IMR-90 (cell line): ENCODE results near the gene NCF2. TPM values are rescaled to one million over a fixed set of nuclear protein-coding genes. Genes with fewer than 3 reads are reported as not detected.
A peak's percentile ranks its signal among the peaks of the same experiment; 100 is the strongest.

ENCODE experiments used
- ATAC-seq: fragments of 200-7000 bp; cut with Tn5 transposase; 2 replicates; pipeline ENCODE4 v1.9.1; 2020; ENCODE audit warnings: low read depth, mild to moderate bottlenecking, moderate library complexity
- BruUV-seq: library from RNA; stranded (reverse); fragments of 400-500 nt; replicated peaks from 2 replicates; lab custom pipeline; 2021; lab: Mats Ljungman, UMichigan
- CTCF ChIA-PET: fragments of 300-600 bp; formaldehyde crosslinking; extraction: SDS; loops from one replicate; lab custom pipeline; 2021; ENCODE audit warnings: antibody characterized with exemption; lab: Yijun Ruan, JAX
- POLR2A ChIA-PET: fragments of 300-600 bp; sonication (Branson Sonifier 250); formaldehyde crosslinking; loops from one replicate; lab custom pipeline; 2022; ENCODE audit warnings: antibody characterized with exemption; ENCODE audit not compliant: unreplicated experiment; lab: Charles Lee
- DNase-seq: peaks from one replicate; pipeline ENCODE4 v3.0.0; 2013
- H2AFZ ChIP-seq: replicated peaks from 2 replicates; pipeline ENCODE3; 2013; ENCODE audit warnings: low read length, mild to moderate bottlenecking; ENCODE audit not compliant: poor library complexity
- H2AK5ac ChIP-seq: 2 replicates; pipeline ENCODE4 v1.6.1; 2013; ENCODE audit warnings: low read depth, low read length, inconsistent platforms
- H2AK9ac ChIP-seq: replicated peaks from 2 replicates; pipeline ENCODE3; 2013; ENCODE audit warnings: mild to moderate bottlenecking, low read depth, low read length, moderate library complexity; ENCODE audit not compliant: poor library complexity
- H2BK120ac ChIP-seq: 2 replicates; pipeline ENCODE4 v1.6.1; 2013; ENCODE audit warnings: low read depth, low read length, inconsistent platforms
- H2BK15ac ChIP-seq: 3 replicates; pipeline ENCODE4 v1.6.1; 2013; ENCODE audit warnings: low read depth, low read length, inconsistent platforms
- H2BK20ac ChIP-seq: 2 replicates; pipeline ENCODE4 v1.6.1; 2013; ENCODE audit warnings: low read depth, mild to moderate bottlenecking, inconsistent platforms, low read length, moderate library complexity
- H2BK5ac ChIP-seq: 2 replicates; pipeline ENCODE4 v1.6.1; 2013; ENCODE audit warnings: mild to moderate bottlenecking, low read depth, low read length, inconsistent platforms; ENCODE audit not compliant: poor library complexity, severe bottlenecking
- H3K14ac ChIP-seq: replicated peaks from 2 replicates; pipeline ENCODE4 v1.6.1; 2013; ENCODE audit warnings: low read depth, low read length, inconsistent platforms
- H3K18ac ChIP-seq: 2 replicates; pipeline ENCODE4 v1.6.1; 2013; ENCODE audit warnings: low read depth, low read length, control low read depth
- H3K23ac ChIP-seq: 2 replicates; pipeline ENCODE4 v1.6.1; 2013; ENCODE audit warnings: low read depth, low read length, inconsistent platforms
- H3K27ac ChIP-seq: 2 replicates; pipeline ENCODE4 v1.5.1; 2013; ENCODE audit warnings: mild to moderate bottlenecking, control low read depth, low read length; ENCODE audit not compliant: insufficient read depth
- H3K27me3 ChIP-seq: 2 replicates; pipeline ENCODE4 v1.6.1; 2013; ENCODE audit warnings: low read length; ENCODE audit not compliant: control insufficient read depth, insufficient read depth
- H3K36me3 ChIP-seq: 2 replicates; pipeline ENCODE4 v1.6.1; 2013; ENCODE audit warnings: low read length, mixed read lengths; ENCODE audit not compliant: control insufficient read depth, insufficient read depth
- H3K4ac ChIP-seq: 2 replicates; pipeline ENCODE4 v1.6.1; 2013; ENCODE audit warnings: low read depth, low read length, inconsistent platforms
- H3K4me1 ChIP-seq: 2 replicates; pipeline ENCODE4 v1.6.1; 2013; ENCODE audit warnings: low read length, mixed read lengths; ENCODE audit not compliant: control insufficient read depth, insufficient read depth
- H3K4me2 ChIP-seq: 2 replicates; pipeline ENCODE4 v1.6.1; 2013; ENCODE audit warnings: low read depth, mild to moderate bottlenecking, control low read depth, low read length, moderate library complexity
- H3K4me3 ChIP-seq: 2 replicates; pipeline ENCODE4 v1.5.1; 2013; ENCODE audit warnings: low read depth, mild to moderate bottlenecking, control low read depth, low read length, moderate library complexity; ENCODE audit not compliant: insufficient read depth
- H3K56ac ChIP-seq: 2 replicates; pipeline ENCODE4 v1.6.1; 2013; ENCODE audit warnings: low read length, inconsistent platforms; ENCODE audit not compliant: insufficient read depth; ENCODE audit errors: extremely low read depth
- H3K79me1 ChIP-seq, 2 experiments: 2 replicates each; pipeline ENCODE4 v1.6.1; 2013; ENCODE audit warnings: low read length in 2 of 2, inconsistent platforms in 1 of 2, low read depth in 1 of 2
- H3K9ac ChIP-seq: 2 replicates; pipeline ENCODE4 v1.6.1; 2013; ENCODE audit warnings: low read depth, low read length, control low read depth
- H3K9me1 ChIP-seq: 2 replicates; pipeline ENCODE4 v1.6.1; 2013; ENCODE audit warnings: low read length, inconsistent platforms; ENCODE audit not compliant: insufficient read depth
- H3K9me3 ChIP-seq: 2 replicates; pipeline ENCODE4 v1.6.1; 2013; ENCODE audit warnings: low read length; ENCODE audit not compliant: control insufficient read depth, insufficient read depth
- H4K20me1 ChIP-seq: 2 replicates; pipeline ENCODE4 v1.6.1; 2013; ENCODE audit warnings: low read length, inconsistent platforms; ENCODE audit not compliant: insufficient read depth
- H4K5ac ChIP-seq: 2 replicates; pipeline ENCODE4 v1.6.1; 2013; ENCODE audit warnings: mild to moderate bottlenecking, low read depth, low read length, control low read depth
- H4K8ac ChIP-seq, 2 experiments: 2 replicates each; pipeline ENCODE4 v1.6.1; 2013; ENCODE audit warnings: low read depth in 2 of 2, low read length in 2 of 2, control low read depth in 1 of 2, inconsistent platforms in 1 of 2
- H4K91ac ChIP-seq: 2 replicates; pipeline ENCODE4 v1.6.1; 2013; ENCODE audit warnings: low read depth, low read length, inconsistent platforms; ENCODE audit not compliant: insufficient read depth
- CEBPB ChIP-seq: IDR thresholded peaks from 2 replicates; pipeline ENCODE4 v1.6.1; 2012; ENCODE audit warnings: low read depth, low read length, improper control_type of control experiment
- WGBS, 2 experiments: methylation state at CpG; one replicate each; pipeline versions ENCODE4 v1.1.5 to v1.1.7; 2013; ENCODE audit warnings: missing lambda C conversion rate in 2 of 2; ENCODE audit not compliant: insufficient read length in 1 of 2; ENCODE audit errors: extremely low coverage in 2 of 2; 5-methylcytosine and 5-hydroxymethylcytosine counted together
- dilution Hi-C: fragments of 300-500 bp; cut with HindIII; formaldehyde crosslinking; loops from one replicate; pipeline ENCODE4 v1.14.3; 2018; ENCODE audit warnings: low sequenced_read_pairs; ENCODE audit not compliant: unreplicated experiment
- in situ Hi-C: fragments of 300-500 bp; cut with MboI; formaldehyde crosslinking; loops from 3 replicates; pipeline ENCODE4 v1.14.3; 2019; ENCODE audit warnings: low sequenced_read_pairs, inconsistent platforms, mixed read lengths
- intact Hi-C: fragments of 100-400 bp; cut with micrococcal nuclease; formaldehyde crosslinking; loops from 2 replicates; pipeline ENCODE4 v1.10.0; 2022
- polyA plus RNA-seq, 3 experiments: library from polyadenylated mRNA; depleted of rRNA; stranded (reverse); fragments of >200 nt; gene quantifications; 2 replicates each; pipeline ENCODE4 v1.2.3, GENCODE V29; 2012; ENCODE audit warnings: low replicate concordance in 1 of 3
- total RNA-seq: library from RNA; depleted of rRNA; stranded (reverse); fragments of >200 nt; gene quantifications from 2 replicates; pipeline ENCODE4 v1.2.3, GENCODE V29; 2012

Gene NCF2
- total and polyA plus RNA-seq, 2 of the 4 experiments (the other 2 are of a cell fraction) = 3.2 to 4.2 TPM

DNA sequence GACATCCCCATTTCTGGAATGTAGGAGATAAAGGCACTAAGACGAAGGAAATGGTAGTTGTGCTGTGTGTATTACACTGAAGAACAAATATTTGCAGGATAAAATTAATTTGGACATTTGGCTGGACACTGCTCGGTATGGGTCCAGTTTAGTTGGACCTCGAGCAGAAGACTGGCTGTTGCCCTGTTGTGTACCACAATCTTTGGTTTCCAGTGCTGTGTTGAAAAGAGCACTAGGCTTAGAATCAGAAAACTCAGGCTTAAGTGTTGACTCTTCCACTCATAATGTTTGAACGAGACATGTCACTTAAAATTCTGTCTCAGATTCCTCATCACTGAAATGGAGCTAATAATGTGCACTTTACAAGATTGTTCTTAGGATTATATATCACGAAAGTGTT lies 46.5 kb upstream of the NCF2 start:
- intact Hi-C loops = loop anchor here (10.0 kb wide), 2 partner anchors 418 to 748 kb away; partner anchors contain the start of genes C1orf21 and TSEN15

More for the DNA sequence above, 46.5 kb upstream of the NCF2 start:
- BruUV-seq = no TSS peak
- Histone ChIP-seq H3K4me2 (peak overlapping the region; percentile 83), H3K23ac (peak overlapping the region; percentile 13; the same call in 1 of the 2 replicates), H2BK15ac (no peak overlapping the region), H2AFZ (peak overlapping the region; percentile 25), H3K56ac (no peak overlapping the region), H3K9me1 (no peaks in the 10 kb centered on the region), H3K27me3 (no peaks in the 10 kb centered on the region), H4K8ac (no peak overlapping the region), H2AK5ac (no peak overlapping the region), H2BK120ac (no peak overlapping the region), H3K9ac (no peak overlapping the region; the same call in 1 of the 2 replicates), H4K91ac (no peak overlapping the region), H3K9me3 (no peaks in the 10 kb centered on the region), H3K18ac (no peak overlapping the region), H2AK9ac (no peak overlapping the region), H3K4me1 (no peaks in the 10 kb centered on the region), H4K20me1 (peaks cover 3% of the 10 kb centered on the region; the same call in 1 of the 2 replicates), H3K4ac (no peak overlapping the region), H3K4me3 (peak overlapping the region; percentile 79), H3K27ac (no peak overlapping the region), H2BK5ac (no peak overlapping the region), H3K14ac (no peak overlapping the region), H3K36me3 (peaks cover 2% of the 10 kb centered on the region; the same call in 1 of the 2 replicates), H3K79me1 (peaks cover 0 to 17% of the 10 kb centered on the region in 2 experiments; a peak in 3 of 4 replicates), H2BK20ac (no peak overlapping the region), H4K5ac (no peak overlapping the region)
- ATAC-seq (no peak), DNase-seq (no peak)
- ChIA-PET POLR2A (no interaction called here), CTCF (interaction anchor here (1.2 kb wide), 1 partner anchor 19 kb away, joined by 4 read pairs; no protein-coding TSS in a partner anchor)
- dilution Hi-C loops (no loop called here), in situ Hi-C loops (no loop called here)
- no peak for TF ChIP-seq CEBPB
- WGBS, 2 experiments = no CpG with 5 or more reads among the region's 5 CpGs
